GM19351 (cell line): ENCODE measurements around the gene ABCA8.

Experiments
- ATAC-seq: cut with Tn5 transposase; IDR thresholded peaks from one replicate; pipeline ENCODE4 v1.9.1; 2021; ENCODE audit warnings: mild to moderate bottlenecking, moderate library complexity; ENCODE audit not compliant: unreplicated experiment

The ABCA8 gene

GRCh38 chr17:68878226-68878885, 76.8 kb downstream of the ABCA8 start:
- ATAC-seq = no peak

DNA sequence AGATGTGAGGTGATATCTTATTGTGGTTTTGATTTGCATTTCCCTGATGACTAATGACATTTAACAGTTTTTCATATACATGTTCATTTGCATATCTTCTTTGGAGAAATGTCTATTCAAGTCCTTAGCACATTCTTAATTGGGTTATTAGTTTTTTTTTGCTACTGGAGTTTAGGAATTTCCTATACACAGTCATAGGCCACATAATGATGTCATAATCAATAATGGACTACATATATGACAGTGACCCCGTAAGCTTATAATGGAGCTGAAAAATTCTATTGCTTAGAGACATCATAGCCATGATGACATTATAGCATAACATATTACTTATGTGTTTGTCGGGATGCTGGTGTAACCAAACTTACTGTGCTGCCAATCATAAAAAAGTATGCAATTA, 83.7 kb downstream of the ABCA8 start:
- no peak for ATAC-seq

DNA sequence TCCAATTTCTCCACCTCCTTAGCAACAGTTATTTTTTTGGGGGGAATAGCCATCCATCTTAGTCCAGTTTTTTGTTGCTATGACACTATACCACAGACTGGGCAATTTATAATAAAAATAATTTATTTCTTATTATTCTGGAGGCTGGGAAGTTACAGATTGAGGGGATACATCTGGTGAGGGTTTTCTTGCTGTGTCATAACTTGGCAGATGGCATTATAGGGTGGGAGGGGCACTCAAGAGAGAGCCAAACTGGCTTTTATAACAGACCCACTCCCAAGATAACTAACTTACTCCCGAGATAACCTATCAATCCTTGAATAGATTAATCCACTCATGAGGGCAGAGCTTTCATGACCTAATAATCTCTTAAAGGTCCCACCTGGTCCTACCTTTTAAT, 84.2 kb downstream of the ABCA8 start:
- no peak for ATAC-seq

- ATAC-seq = no peak
These were observed 84.9 kb downstream of the ABCA8 start for GRCh38 chr17:68870161-68870826.

DNA sequence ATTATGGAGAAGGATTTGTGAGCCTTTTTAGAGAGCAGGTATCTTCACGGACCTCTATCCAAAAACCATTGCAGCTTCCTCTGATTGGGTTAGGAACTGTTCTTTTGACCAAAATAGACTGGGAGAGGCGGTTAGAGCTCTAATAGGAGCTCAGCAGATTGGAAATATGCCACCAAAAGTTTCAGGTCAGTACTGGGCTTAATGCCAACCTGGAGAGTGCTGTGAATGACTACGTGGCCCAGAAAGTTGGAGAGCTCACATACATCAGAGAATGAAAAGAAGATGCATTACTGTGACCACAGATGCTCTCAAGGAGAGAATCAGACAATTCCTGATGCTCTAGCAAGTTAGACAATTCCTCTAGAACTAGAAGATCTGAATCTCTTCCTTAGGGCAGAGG, 86.5 kb downstream of the ABCA8 start:
- no peak for ATAC-seq

DNA sequence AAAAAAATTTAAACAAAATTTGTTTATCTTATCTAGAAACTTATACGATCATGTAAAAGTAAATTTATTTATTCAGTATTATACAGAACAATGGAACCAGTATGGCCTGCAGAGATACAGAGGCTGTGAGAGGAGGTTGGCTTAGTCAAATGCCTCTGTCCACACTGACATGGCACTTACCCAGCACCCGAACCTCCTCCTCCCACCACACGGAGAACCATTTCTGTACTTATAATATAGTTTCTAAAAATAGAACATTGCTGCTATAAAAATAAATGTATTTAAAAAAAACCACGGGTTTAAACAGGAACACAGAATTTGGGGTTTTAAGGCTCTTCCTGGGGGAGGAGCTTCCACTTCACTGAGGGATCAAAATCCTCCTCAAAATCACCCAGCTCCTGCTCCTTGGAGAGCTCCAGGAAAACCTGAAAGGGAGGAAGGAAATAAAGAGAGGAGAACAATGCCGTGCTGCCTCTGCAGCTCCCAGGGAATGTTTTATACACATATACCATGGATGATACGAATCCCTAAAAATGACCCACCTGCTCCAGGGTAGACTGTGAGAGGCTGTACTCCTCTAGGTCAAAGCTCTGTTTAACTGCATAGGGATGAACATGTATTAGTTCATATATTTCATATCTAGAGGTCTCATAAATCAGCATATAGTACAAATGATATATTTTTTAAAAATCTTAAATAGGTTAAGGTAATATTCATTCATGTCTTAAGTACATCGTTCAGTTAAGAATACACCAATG, 87.3 kb downstream of the ABCA8 start:
- no peak for ATAC-seq

- ATAC-seq = no peak
These were observed 89.6 kb downstream of the ABCA8 start for GRCh38 chr17:68865584-68865983.

GRCh38 chr17:68863091-68863652, 92.0 kb downstream of the ABCA8 start:
- no peak for ATAC-seq

DNA sequence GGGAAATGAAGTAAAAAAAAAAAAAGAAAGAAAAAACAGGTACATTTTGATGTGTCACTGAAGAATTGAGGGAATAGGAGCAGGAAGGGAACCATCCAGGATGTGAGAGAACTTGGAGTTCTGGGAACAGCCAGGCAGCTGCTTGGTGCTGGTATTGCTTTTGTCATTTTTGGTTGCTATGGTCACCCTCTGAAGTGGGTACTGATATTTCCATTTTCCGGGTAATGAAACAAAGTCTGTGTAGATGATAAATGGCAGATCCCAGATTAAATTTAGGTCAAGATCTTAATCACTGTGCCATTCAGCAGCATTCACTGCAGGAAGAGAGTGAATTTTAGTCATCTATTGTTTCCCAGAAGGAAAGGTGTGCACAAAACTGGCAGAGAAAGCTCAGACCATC, 93.6 kb downstream of the ABCA8 start:
- ATAC-seq = no peak

- ATAC-seq = no peak
These were observed 94.3 kb downstream of the ABCA8 start for GRCh38 chr17:68860941-68861340.

GRCh38 chr17:68854452-68854851, 100.7 kb downstream of the ABCA8 start:
- no peak for ATAC-seq

DNA sequence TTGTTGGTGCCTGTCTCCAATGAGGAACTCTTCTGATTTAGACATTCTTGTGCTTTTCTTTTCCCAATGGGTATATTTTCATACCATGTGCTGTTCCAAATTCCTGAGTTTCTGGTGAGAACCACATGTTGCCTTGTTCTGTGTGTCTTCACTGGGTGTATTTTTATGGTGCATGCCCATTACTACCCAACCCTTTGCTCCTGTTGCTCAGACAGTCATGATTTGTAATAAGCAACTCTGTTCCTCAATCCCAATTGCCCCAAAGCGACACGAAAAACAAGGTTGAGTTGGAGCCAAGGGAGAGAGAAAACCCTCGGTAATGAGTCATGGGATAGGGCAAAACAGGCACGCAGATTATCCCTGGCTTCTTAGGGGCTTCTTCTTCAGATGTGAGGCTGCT, 101.8 kb downstream of the ABCA8 start:
- no peak for ATAC-seq

- no peak for ATAC-seq
These were observed 102.2 kb downstream of the ABCA8 start for GRCh38 chr17:68853036-68853435.

DNA sequence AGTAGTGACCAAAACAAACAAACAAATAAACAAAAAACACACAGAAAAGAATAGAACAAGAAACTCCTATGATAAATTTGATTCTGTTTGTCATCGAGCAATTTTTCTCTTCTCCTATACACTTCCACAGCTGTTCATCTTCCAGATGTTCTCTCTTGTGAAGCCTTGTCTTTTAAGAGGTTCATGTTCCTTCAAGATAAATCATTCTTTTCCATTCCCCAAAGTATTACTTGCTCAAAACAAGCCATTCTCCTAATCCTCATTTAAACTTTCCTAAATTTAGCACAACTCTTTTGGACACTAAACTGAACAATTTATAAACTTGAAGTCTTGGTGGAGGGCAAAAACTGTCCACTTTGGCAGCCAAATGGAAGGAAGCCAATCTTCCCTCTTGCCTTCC, 103.3 kb downstream of the ABCA8 start:
- ATAC-seq = no peak

DNA sequence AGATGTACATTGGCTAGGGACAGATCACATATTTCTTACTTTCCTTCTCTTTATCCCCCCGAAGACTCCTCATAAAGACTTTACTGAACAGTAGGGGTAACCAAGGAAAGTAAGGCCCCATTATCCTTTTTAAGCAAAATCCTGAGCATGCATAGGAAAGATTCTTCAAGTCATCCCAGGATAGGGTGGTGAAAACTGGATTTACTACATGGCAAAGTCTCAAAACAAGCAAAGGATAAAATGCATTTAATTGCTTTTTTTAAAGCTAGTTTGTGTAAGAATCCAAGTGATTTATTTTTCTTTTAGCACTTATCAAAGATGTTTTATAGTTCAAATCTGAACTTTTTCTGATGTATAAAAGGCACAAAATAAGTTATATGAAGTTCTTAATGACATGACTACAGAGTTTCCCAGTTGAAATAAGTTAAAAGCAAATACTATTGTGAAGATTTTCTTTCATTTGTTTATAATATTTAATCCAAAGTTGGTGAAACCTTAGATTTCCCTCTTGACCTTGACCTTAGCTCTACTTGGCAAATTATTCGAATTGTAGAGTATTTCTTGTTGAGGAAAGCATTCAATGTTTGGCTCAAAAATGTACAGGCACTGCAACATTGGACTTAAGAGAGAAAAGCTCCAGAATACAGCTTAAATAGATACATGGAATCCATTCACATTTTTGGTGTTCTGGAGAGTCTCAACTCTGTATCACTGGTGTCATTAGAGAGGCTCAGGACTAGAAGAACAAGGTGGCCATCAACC, 104.3 kb downstream of the ABCA8 start:
- ATAC-seq = no peak

- ATAC-seq = no peak
These were observed 105.2 kb downstream of the ABCA8 start for GRCh38 chr17:68849673-68850610.

DNA sequence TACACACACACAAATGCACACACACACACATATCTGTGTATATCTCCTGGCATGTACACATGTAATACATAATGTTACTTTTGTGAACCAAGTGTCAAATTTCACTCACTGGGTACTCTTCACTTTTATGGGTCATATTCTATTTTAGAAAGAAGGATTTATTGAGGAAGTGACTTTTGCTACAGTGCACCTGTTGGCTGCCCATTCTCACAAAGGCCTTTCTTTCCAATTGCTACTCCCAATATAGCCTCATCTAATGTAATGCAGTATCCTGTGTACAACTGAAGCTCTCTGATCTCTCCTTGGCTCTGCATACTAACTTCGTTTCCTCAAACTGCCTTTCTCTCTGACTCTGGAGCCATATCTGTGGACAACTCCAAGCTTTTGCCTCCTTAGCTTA, 107.5 kb downstream of the ABCA8 start:
- no peak for ATAC-seq

- no peak for ATAC-seq
These were observed 111.7 kb downstream of the ABCA8 start for GRCh38 chr17:68843522-68843921.

DNA sequence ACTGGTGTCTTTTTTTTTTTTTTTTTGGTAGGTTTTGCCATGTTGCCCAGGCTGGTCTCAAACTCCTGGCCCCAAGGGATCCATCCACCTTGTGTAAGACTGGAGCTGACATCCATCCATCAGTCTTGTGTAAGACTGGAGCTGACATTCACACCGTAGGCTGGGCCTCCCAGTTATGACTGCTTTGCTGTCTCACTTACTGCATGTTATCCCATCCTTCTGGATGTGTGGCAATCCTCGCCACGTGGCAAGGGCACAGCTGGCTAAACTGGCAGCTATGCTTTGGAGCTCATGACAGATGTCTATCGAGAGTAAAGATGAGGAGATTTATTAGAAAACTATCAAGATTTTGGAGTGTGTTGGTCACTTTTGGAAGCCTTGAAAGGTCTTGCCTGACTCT, 115.1 kb downstream of the ABCA8 start:
- ATAC-seq = no peak

- no peak for ATAC-seq
These were observed 120.1 kb downstream of the ABCA8 start for GRCh38 chr17:68835071-68835470.
